COR-L47 (cell line): Measurements from ENCODE around the gene NFKBIA.
A peak's percentile ranks its signal among the peaks of the same experiment; 100 is the strongest.
"Not testable (repeated sequence)": the region's sequence is repeated elsewhere in the genome, so short reads cannot be mapped to it uniquely, and the experiment has no call there.

Source experiments
- DNase-seq: peaks from one replicate; lab custom pipeline; 2025; lab: John Stamatoyannopoulos, UW

Gene NFKBIA

DNA sequence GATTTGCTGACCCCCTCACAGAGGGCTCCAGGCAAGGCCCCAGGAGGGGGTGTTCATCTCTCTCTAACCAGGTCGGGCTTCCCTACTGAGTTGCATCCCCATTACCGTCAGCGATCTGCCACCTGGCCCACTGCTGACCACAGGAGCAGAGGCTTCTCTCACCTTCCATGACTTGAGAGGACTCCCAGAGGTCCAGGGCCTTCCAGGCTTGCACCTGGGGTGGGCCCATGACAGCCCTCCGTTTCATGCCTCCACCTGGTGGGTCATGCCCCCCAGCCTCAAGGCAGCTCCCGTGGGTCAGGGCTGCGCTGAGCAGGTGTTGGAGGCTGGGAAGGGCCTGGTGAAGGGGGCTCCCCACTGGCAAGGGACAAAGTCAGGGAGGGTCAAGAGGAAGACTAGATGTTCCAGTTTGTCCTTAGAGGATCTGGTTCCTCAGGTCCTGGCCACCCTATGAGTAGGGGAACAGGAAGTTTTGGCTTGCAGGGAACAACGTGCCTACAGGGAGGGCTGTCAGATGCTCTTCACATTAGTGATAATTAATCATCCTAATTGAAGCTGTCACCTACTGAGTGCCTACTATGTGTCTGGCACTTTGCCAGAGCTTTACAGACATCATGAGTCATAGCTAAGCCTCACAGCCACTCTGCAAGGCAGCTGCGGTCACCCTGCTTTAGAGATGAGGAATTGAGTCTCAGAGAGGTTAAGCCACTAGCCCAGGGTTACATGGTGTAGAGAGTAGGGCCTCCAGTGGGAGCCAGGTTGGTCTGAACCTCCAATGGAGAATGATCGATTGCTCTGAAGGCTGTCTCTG, 13.8 kb downstream of the NFKBIA start:
- peak; percentile 9 for DNase-seq

DNA sequence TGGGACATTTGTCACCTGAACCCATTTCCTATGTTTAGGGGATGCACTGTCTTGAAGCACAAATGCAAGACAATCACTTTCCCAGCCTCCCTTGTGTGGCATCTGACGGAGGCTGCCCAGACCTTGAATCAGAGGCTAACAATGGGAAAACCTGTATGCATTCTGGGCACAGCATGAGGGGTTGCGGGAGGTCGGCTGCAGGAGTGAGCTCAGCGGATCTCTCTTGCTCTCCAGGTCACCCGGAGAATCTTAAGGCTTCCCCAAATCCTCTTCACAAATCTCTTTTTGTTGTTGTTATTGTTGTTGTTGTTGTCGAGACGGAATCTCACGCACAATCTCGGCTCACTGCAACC, 15.3 kb downstream of the NFKBIA start:
- DNase-seq = no peak

DNA sequence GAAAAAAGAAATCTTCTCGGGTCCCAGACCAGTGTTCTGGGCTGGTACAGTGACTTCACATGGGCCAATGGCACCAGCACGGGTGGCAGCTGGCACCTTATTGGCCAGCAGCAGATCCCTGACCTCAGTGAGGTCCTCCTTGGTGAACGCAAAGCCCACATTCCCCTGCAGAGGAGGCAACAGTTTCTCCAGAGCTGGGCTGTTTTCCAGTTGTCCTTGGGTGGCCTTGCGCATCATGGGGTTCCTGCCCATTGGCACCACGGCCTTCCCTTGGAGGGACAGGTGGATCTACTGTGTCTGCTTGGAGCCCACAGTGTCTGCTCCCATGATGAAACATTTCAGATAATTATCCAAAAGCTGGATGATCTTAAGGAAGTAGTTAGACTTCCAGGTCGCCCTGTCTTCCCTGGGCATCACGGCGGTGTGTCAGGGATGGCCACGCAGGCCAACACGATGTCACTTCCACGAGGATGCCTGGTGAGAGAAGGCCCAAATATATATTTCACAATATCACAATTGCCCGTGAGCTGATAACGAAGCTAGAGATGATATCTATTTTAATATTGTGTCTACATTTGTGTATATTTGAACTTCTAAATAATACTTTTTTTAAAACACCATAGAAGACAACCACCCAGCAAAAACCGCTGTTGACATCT, 15.8 kb downstream of the NFKBIA start:
- DNase-seq = no peak

DNA sequence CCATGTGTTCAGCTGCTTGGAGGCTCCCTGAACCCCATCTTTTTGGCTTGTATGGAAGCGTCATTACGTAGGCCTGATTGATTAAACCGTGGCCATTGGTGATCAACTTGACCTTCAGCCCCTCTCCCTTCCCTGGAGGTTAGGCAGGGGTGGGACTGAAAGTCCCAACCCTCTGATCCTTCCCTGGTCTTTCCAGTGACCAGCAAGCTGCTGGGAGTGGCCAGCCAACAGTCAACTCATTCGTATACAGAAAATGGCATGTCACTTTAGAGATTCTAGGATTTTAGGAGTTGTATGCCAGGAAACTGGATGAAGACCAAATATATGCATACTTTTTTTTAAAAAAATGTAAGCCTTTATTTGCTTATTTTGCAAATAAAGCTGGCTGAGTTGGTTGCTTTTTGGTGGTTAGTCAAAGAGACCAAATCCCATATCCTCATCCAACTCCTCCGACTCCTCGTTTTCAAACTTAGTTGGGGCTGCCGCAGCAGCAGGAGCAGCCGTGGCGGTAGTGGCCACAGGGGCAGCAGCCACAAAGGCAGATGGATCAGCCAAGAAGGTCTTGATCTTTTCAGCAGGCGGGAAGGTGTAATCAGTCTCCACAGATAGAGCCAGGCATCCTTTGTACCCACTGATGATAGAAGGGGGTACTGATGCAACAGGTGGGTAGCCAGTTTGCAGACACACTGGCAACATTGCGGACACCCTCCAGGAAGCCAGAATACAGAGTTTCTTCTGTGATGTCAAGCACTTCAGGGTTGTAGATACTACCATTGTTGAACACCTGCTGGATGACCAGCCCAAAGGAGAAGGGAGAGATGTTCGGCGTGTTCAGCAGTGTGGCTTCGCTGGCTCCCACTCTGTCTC, 16.6 kb downstream of the NFKBIA start:
- no peak for DNase-seq

DNA sequence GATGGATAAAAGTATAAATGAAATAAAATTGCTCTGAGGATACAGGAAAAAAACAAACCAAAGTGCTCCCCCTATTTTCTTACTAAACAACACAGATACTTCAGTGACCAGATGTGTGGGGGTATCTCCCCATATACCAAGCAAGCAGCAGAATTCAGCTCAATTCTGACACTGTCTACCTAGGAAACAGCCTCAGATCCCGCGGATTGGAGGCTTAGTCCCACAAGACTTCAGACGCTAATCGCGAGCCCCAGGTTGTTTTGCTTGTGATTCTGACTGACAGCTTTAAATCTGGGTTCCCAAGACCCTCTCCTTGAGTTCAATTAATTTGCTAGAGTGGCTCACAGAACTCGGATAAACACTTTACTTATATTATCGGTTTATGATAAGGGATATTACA, 17.3 kb downstream of the NFKBIA start:
- no peak for DNase-seq

DNA sequence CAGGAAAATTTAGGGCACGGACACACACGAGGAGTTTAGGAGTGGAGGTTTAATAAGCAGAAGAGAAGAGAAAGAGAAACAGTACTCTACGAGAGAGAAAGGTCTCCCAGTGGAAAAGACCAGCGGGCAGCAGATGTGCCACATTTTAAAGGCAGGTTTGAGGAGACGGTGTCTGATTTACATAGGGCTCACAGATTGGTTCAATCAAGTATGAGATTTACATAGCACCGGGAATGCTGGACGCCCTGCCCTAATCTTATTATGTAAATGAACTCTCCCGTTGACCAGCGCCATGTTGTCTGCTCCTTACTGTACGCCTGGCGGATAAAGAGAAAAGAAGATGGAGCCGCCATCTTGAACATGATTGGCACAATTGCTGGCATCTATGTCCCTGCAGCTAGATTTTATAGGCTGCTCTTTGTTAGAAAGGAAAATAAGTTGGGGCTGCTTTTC, 17.9 kb downstream of the NFKBIA start:
- no peak for DNase-seq

DNA sequence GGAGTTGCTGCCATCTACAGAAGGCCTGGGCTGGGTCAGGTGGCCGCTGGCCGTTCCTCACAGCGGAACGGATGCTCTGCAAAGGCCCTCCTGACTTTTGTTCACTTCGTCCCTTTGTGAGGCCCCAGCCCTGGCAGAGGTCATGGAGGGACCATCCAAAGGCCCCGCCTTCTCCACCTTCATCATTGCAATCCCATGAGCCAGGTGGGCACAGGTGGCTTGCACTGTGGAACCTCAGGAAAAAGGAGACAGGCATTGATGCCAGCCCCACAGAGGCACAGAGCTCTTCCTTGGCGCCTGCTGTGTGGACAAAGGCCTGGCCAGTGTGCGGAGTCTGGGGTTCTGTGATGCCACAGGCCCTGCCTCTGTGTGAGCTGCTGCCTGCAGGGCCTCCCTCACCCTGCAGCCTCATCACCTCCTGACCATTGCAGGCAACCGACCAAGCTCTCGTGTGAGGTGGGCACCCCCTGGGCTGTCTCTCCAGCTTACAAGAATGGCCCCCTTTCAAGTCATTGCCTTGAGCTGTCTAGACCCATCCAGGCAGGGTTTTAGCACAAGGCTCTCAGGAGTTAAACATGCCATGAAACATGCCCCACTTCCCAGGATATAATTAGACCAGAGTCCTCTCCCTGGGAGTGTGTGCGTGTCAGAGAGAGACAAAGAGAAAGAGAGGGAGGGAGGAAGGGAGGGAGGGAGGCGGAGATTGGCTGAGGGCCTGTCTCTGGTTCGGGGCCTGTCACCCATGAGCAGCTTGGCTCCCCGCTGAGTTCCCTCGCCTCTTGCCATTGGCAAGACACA, 19.3 kb downstream of the NFKBIA start:
- peak; percentile 92 for DNase-seq

DNA sequence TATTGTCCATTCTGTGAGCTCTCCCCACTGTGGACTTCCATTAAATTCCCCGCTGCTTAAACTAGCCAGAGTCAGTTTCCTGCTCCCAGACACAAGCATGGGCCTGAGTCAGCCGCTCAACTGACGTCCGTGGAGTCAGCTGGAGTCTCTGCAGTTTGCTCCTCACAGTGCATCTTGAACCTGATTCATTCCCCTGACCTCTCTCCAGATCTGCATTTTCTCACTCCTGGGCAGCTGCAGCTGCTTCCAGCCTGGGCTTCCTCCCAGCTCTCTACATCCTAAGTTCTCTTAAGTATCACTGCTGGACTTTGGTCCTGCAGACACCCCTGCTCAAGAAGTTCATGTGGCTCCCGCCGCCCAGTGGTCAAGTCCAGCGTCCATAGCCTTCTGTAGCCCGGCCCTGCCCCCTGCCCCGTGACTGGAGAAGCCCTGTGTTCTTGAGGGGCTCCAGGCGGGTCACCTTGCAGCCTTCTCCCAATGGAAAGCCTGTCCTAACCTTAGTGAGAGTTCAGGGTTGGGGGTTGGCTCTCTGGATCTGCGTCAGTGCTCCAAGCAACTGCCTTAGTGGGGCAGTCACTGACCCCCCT, 20.0 kb downstream of the NFKBIA start:
- DNase-seq = no peak

DNA sequence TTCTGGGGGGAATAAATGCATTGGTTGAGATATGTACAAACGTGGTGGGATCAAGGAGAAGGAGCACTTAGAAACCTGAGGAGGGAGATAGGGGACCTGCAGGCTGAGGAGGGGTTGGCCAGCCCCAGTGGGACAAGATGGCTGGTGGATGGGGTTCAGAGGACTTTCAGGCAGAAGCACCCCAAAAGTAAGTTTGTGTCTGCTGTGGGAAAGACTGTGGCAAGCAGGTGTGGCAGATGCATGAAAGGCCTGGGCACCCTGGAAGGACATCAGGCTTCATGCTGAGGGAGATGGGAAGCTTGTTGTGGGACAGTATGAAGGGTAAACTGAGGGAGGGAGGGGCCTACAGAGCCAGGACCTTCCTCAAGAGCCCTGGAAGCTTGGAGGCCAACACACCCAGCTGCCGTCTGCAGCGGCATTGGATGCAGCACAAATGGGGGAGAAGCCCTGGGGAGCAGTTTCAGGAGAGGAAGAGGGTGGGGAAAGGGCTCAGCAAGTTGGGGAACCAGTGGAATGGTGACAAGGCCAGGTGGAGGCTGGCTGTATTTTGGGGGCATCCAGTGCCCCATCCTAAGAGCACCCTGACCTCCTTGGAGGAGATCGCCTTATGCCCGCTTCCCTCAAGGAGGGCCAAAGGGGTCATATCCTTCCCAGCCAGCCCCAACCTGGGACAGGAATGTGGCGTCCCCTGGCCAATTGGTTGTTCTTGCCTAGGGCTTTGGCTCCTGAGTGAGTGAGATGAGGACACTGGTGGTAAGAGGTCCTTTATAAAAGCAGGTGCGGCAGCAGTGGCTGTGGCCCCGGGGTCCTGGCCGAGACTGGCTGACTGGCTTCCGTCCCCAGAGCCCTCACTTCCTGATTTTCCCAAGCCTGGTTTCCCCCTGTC, 20.7 kb downstream of the NFKBIA start:
- DNase-seq = no peak

DNA sequence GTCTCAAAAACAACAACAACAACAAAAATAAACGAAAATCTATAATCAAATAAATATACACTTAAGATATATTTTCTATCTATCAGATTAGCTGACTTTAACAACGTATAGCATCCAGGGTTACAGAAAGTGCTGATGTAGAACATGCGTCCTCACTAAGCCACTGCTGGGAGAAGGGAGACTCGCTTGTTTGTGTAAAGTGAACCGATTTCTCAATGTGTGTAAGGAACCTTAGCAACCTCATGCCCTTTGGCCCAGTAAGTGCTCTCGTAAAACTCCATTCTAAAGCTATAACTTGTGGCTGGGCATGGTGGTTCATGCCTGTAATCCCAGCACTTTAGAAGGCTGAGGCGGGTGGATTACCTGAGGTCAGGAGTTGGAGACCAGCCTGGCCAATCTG, 23.8 kb downstream of the NFKBIA start:
- no peak for DNase-seq

DNA sequence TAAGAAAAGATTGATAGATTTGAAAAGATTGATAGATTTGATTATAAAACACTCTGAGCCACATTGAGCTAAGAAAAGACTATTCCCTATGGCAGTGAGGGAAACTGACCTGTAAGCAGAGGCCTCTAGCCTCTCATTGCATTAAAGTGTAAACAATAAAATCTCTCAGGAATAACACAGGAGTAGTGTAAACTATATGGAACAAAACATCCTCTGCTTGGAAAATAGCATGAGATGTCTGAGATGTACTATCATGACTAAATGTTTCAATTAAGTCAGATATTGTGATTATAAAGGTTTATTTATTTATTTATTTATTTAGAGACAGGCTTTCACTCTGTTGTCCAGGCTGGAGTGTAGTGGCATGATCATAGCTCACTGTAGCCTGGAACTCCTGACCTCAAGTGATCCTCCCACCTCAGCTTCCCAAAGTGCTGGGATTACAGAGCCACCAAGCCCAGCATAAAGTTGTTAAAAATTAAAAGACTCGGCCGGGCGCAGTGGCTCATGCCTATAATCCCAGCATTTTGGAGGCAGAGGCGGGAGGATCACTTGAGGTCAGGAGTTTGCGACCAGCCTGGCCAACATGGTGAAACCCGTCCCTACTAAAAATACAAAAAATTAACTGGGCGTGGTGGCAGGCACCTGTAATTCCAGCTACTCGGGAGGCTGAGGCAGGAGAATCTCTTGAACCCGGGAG, 25.2 kb downstream of the NFKBIA start:
- not testable (repeated sequence) for DNase-seq

DNA sequence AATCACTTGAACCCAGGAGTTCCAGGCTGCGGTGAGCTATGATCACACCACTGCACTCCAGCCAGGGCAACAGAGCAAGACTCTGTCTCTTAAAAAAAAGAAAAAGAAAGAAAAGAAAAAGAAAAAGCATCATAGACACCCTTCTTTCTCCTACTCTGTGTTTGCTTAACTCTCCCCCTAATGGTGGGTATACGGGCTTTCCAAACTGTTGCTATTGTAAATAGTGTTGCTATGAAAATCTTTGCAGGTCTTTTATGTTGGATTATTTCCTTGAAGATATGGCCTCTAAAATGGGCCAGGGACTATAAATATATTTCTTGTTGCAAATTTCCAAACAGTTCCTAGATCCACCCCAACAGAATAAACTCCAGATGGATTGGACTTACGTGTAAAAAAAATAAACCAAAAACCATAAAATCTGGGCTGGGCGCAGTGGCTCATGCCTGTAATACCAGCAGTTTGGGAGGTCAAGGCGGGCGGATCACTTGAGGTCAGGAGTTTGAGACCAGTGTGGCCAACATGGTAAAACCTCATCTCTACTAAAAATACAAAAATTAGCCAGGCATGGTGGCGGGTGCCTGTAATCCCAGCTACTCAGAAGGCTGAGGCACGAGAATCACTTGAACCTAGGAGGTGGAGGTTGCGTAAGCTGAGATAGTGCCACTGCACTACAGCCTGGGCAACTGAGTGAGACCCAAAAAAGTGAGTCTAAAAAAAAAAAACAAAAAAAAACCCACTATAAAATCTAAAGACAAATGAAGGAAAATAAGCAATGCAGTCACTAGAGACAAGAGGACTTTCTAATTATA, 25.9 kb downstream of the NFKBIA start:
- no peak for DNase-seq

DNA sequence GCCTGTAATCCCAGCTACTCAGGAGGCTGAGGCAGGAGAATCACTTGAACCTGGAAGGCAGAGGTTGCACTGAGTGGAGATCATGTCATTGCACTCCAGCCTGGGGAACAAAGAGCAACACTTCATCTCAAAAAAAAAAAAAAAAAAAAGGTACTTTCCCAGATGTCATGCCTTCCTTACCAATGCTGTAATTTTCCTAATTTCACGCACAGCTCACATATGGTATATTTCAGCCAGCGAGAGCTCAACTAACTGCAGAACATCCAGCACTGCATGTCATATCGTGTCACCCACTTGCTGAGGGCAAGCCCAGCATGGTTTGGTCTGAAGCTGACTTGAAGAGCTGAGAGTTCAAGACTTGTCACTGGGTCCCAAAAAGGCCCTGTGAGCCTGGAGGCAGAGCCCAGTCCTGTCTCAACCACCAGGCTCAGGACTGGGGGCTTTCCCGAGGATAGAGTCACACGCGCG, 29.0 kb downstream of the NFKBIA start:
- no peak for DNase-seq

DNA sequence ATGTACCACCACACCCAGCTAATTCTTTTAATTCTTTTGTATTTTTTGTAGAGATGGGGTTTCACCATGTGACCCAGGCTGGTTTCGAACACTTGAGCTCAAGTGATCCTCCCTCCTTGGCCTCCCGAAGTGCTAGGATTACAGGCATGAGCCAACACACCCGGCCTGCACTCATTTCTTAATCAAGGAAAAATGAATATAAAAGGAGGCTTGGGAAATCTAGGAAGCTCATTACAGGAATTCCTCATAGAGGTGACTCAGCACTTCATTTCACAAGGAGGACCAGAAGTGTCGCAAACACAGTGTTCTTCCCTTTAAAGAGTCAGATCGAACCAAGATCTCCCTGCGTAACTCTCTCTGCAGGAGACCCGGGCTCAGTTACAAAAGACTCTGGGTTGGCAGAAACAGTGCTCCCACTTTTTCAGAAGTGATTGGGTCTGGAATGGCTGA, 30.3 kb downstream of the NFKBIA start:
- DNase-seq = no peak

DNA sequence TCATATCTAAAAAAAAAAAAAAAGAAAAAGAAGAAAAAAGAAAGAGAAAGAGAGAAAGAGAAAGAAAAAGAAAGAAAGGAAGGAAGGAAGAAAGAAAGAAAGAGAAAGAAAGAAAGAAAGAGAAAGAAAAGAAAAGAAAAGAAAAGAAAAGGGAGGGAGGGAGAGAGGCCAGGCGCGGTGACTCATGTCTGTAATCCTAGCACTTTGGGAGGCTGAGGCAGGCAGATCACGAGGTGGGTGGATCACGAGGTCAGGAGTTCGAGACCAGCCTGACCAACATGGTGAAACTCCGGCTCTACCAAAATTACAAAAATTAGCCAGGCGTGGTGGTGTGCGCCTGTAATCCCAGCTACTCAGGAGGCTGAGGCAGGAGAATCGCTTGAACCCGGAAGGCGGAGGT, 31.3 kb downstream of the NFKBIA start:
- DNase-seq = not testable (repeated sequence)

DNA sequence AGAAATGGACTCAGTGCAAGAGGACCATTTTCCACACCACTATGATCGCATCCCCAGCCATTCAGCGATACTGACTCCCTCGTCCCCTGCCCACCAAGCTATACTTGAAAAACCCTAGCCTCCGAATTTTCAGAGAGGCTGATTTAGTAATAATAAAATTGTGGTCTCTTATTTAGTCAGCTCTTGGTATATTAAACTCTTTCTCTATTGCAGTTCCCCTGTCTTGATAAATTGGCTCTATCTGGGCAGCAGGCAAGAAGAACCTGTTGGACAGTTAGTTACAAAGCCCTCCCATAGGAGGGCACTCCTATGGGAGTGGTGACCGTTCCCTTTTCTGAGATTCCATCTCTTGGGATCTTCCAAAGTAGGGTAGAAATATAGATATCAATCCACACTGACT, 33.6 kb downstream of the NFKBIA start:
- DNase-seq = no peak

DNA sequence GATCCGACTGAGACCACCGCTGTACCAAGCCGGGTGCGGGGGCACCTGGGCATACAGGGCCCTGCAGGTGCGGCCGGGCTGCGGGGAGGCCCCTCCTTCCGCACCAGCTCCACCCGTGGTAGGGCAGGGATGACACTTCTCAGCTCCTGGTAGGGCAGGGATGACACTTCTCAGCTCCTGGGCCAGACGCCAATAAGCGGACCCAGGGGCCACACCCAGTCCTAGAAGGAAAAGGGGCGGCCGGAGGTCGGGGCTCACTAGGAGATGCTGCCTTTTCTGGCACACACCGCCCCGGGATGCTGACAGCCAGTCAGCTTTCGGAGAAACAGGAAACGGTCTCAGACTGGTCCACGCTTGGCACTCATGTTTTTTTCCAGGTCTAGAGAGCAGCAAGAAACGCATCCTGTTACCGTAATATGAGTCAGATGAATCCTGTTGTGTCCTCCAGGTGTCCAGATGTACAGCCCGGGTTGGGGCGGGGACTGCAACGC, 34.8 kb downstream of the NFKBIA start:
- peak; percentile 61 for DNase-seq

DNA sequence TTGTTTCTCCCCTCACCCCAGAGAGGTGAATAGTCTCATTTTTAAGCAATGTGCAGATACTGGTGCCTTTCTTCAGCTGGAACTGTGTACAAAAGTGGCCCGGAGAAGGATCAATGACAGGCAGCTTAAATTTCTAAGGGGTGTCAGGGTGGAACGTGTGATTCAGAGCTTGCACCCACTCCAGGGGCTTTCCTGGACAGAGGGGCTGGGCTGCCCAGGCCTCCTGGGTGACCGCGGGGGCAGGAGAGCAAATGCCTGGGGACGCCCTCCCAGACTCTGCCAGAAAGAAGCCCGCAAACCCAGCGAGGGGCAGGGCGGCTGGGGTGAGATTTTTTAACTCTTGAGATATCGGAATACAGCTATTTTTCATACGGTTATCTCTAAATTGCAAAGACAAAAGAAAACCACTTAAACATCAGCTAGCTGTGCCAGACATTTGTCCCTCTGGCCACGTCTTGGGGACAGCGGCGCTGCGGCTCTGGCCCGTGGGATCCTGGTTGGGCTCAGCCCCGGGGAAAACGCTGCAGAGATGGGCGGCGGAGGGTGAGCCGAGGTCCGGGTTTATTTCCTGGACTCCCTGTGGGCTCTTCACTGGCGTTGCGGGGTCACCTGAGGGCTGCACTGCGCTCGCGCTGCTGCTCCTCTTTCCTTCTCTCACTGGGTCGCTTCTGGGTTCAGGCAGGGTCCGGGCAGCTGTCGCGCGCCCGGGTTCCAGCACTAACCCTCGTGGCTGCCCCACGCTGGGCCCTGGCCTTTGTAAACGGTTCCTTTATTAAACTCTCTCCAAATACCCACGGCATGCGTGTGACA, 35.8 kb downstream of the NFKBIA start:
- no peak for DNase-seq
